ENCODE measurements around the gene MORN1.

Gene MORN1

DNA sequence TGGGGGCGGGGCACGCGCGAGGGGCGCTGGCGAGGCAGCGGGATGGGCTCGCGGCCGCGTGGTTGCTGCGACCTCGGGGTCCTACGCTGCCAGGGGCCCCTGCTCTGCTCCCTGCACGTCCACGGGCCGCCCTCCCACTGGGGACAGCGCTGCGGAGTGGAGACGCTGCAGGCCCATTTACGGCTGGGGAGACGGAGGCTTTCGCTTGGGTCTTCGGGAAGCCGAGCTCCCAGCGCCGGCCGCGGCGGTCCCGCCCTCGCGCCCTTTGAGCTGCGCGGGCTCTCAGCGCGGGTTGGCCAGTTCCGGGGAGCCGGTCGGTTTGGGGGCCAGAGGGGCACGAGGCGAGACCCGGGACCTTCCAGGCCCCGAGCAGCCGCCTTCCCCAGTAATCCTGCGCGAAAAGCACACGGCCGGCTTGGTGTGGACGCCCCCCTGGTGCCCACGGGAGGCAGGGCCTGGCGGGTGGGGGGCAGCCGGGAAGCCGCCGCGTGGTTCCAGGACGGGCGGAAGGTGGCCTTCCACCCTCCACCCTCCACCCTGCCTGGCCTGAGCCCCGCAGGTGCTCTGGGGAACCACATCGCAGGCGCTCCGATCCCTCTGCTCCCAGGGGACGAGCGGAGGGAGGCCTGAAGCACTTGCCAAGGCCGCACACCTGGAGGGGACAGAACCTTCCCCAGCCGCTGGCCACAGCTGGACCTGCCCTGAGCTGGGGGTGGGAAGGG is 21.6 kb upstream of the MORN1 start:
- Histone ChIP-seq H3K4me1 (ENCODE audit: control insufficient read depth, insufficient read depth, low read depth, low read length) (peaks cover 35% of the 10 kb centered on the region), H2AFZ (ENCODE audit: low read depth, low read length) (peak overlapping the region; percentile 73), H3K79me1 (replicated peaks; ENCODE audit: low read length, poor library complexity, severe bottlenecking) (peaks cover 22% of the 10 kb centered on the region), H2BK5ac (ENCODE audit: low read depth, low read length, poor library complexity, severe bottlenecking) (no peak overlapping the region), H3K4me2 (ENCODE audit: low read length, poor library complexity, severe bottlenecking) (peak overlapping the region; percentile 85), H4K8ac (ENCODE audit: low read length) (peak overlapping the region; percentile 95), H3K18ac (ENCODE audit: low read depth in 1 of 2, low read length in 2 of 2) (peak overlapping the region; percentile 50 to 98), H3K36me3 (ENCODE audit: control insufficient read depth in 1 of 2, insufficient read depth in 2 of 2, low read depth in 1 of 2, low read length in 2 of 2) (peaks cover 24 to 30% of the 10 kb centered on the region in 2 experiments), H2AK5ac (ENCODE audit: low read length, severe bottlenecking) (no peak overlapping the region), H3K4ac (ENCODE audit: low read depth in 1 of 2, low read length in 2 of 2) (peak overlapping the region; percentile 52 to 77), H2BK120ac (ENCODE audit: low read depth, low read length) (peak overlapping the region; percentile 56), H3K23ac (ENCODE audit: low read length in 2 of 2) (peak overlapping the region in 1 of 2 experiments; percentile 34), H3K9me3 (ENCODE audit: control insufficient read depth, low read length) (no peaks in the 10 kb centered on the region), H3K9ac (ENCODE audit: low read length) (peak overlapping the region; percentile 85), H4K91ac (ENCODE audit: low read length) (peak overlapping the region; percentile 75), H2BK12ac (ENCODE audit: low read length in 2 of 2) (peak overlapping the region in 1 of 2 experiments; percentile 49), H3K14ac (ENCODE audit: low read length in 2 of 2) (peak overlapping the region in 1 of 2 experiments; percentile 94), H3K4me3 (ENCODE audit: insufficient read depth in 1 of 2, low read depth in 1 of 2, low read length in 2 of 2) (peak overlapping the region; percentile 96 to 98), H3K27me3 (ENCODE audit: control insufficient read depth in 1 of 2, insufficient read depth in 1 of 2, low read length in 2 of 2) (peaks cover 1 to 29% of the 10 kb centered on the region in 2 experiments), H3K27ac (ENCODE audit: low read length, poor library complexity, severe bottlenecking) (no peak overlapping the region), H2BK15ac (ENCODE audit: low read depth, poor library complexity, severe bottlenecking) (peak overlapping the region; percentile 78)
- 6% methylated on average over 51 of the region's 66 CpGs for WGBS
- peak; percentile 61 for DNase-seq

GRCh38 chr1:2412395-2412772 is 21.0 kb upstream of the MORN1 start, which contains the start of gene PEX10:
Gene PEX10 (minus strand): TSS chr1:2412564. CDS start chr1:2412502, 62 bp downstream.
- Histone ChIP-seq H3K9me3 (ENCODE audit: control insufficient read depth, low read length) (no peaks in the 10 kb centered on the region), H3K79me1 (replicated peaks; ENCODE audit: low read length, poor library complexity, severe bottlenecking) (peaks cover 25% of the 10 kb centered on the region), H4K8ac (ENCODE audit: low read length) (peak within 1 kb of the TSS; percentile 95), H2BK15ac (ENCODE audit: low read depth, poor library complexity, severe bottlenecking) (peak within 1 kb of the TSS; percentile 78), H3K9ac (ENCODE audit: low read length) (peak within 1 kb of the TSS; percentile 95), H2AK5ac (ENCODE audit: low read length, severe bottlenecking) (peak within 1 kb of the TSS; percentile 27), H3K27me3 (ENCODE audit: control insufficient read depth in 1 of 2, insufficient read depth in 1 of 2, low read length in 2 of 2) (peaks cover 0 to 23% of the 10 kb centered on the region in 2 experiments), H2BK12ac (ENCODE audit: low read length in 2 of 2) (peak within 1 kb of the TSS in 1 of 2 experiments; percentile 61), H3K27ac (ENCODE audit: low read length, poor library complexity, severe bottlenecking) (no peak within 1 kb of the TSS), H3K23ac (ENCODE audit: low read length in 2 of 2) (peak within 1 kb of the TSS in 1 of 2 experiments; percentile 84), H4K91ac (ENCODE audit: low read length) (peak within 1 kb of the TSS; percentile 94), H2AFZ (ENCODE audit: low read depth, low read length) (peak within 1 kb of the TSS; percentile 86), H2BK120ac (ENCODE audit: low read depth, low read length) (peak within 1 kb of the TSS; percentile 56), H3K4me3 (ENCODE audit: insufficient read depth in 1 of 2, low read depth in 1 of 2, low read length in 2 of 2) (peak within 1 kb of the TSS; percentile 96 to 98), H3K4ac (ENCODE audit: low read depth in 1 of 2, low read length in 2 of 2) (peak within 1 kb of the TSS; percentile 88 to 97), H3K4me2 (ENCODE audit: low read length, poor library complexity, severe bottlenecking) (peak within 1 kb of the TSS; percentile 85), H3K18ac (ENCODE audit: low read depth in 1 of 2, low read length in 2 of 2) (peak within 1 kb of the TSS; percentile 73 to 98), H3K4me1 (ENCODE audit: control insufficient read depth, insufficient read depth, low read depth, low read length) (peaks cover 34% of the 10 kb centered on the region), H3K36me3 (ENCODE audit: control insufficient read depth in 1 of 2, insufficient read depth in 2 of 2, low read depth in 1 of 2, low read length in 2 of 2) (peaks cover 28 to 35% of the 10 kb centered on the region in 2 experiments), H3K14ac (ENCODE audit: low read length in 2 of 2) (peak within 1 kb of the TSS in 1 of 2 experiments; percentile 94), H2BK5ac (ENCODE audit: low read depth, low read length, poor library complexity, severe bottlenecking) (peak within 1 kb of the TSS; percentile 63)
- peak; percentile 93 for DNase-seq
- WGBS = under 1% methylated on average over 50 of the region's 55 CpGs

GRCh38 chr1:2411801-2412394 is 20.5 kb upstream of the MORN1 start:
- peak overlapping the region; percentile 73 to 91 for H3K18ac ChIP-seq (ENCODE audit: low read depth in 1 of 2, low read length in 2 of 2)
- H2BK5ac ChIP-seq (ENCODE audit: low read depth, low read length, poor library complexity, severe bottlenecking) = peak overlapping the region; percentile 63
- H3K14ac ChIP-seq (ENCODE audit: low read length in 2 of 2) = peak overlapping the region in 1 of 2 experiments; percentile 94
- peaks cover 0 to 18% of the 10 kb centered on the region in 2 experiments for H3K27me3 ChIP-seq (ENCODE audit: control insufficient read depth in 1 of 2, insufficient read depth in 1 of 2, low read length in 2 of 2)
- peak; percentile 26 for DNase-seq
- peak overlapping the region; percentile 88 to 97 for H3K4ac ChIP-seq (ENCODE audit: low read depth in 1 of 2, low read length in 2 of 2)
- H2BK12ac ChIP-seq (ENCODE audit: low read length in 2 of 2) = peak overlapping the region in 1 of 2 experiments; percentile 61
- peak overlapping the region; percentile 91 for H4K8ac ChIP-seq (ENCODE audit: low read length)
- H3K4me1 ChIP-seq (ENCODE audit: control insufficient read depth, insufficient read depth, low read depth, low read length) = peaks cover 35% of the 10 kb centered on the region
- no peaks in the 10 kb centered on the region for H3K9me3 ChIP-seq (ENCODE audit: control insufficient read depth, low read length)
- H2BK15ac ChIP-seq (ENCODE audit: low read depth, poor library complexity, severe bottlenecking) = peak overlapping the region; percentile 26
- H3K23ac ChIP-seq (ENCODE audit: low read length in 2 of 2) = peak overlapping the region in 1 of 2 experiments; percentile 84
- H3K36me3 ChIP-seq (ENCODE audit: control insufficient read depth in 1 of 2, insufficient read depth in 2 of 2, low read depth in 1 of 2, low read length in 2 of 2) = peaks cover 33 to 40% of the 10 kb centered on the region in 2 experiments
- 13% methylated on average over 35 of the region's 38 CpGs for WGBS
- H3K4me3 ChIP-seq (ENCODE audit: insufficient read depth in 1 of 2, low read depth in 1 of 2, low read length in 2 of 2) = peak overlapping the region; percentile 96 to 98
- peak overlapping the region; percentile 21 for H2BK120ac ChIP-seq (ENCODE audit: low read depth, low read length)
- H4K91ac ChIP-seq (ENCODE audit: low read length) = peak overlapping the region; percentile 94
- H3K27ac ChIP-seq (ENCODE audit: low read length, poor library complexity, severe bottlenecking) = no peak overlapping the region
- peak overlapping the region; percentile 86 for H2AFZ ChIP-seq (ENCODE audit: low read depth, low read length)
- peak overlapping the region; percentile 95 for H3K9ac ChIP-seq (ENCODE audit: low read length)
- H3K79me1 ChIP-seq (replicated peaks; ENCODE audit: low read length, poor library complexity, severe bottlenecking) = peaks cover 25% of the 10 kb centered on the region
- H3K4me2 ChIP-seq (ENCODE audit: low read length, poor library complexity, severe bottlenecking) = peak overlapping the region; percentile 76
- H2AK5ac ChIP-seq (ENCODE audit: low read length, severe bottlenecking) = peak overlapping the region; percentile 27

DNA sequence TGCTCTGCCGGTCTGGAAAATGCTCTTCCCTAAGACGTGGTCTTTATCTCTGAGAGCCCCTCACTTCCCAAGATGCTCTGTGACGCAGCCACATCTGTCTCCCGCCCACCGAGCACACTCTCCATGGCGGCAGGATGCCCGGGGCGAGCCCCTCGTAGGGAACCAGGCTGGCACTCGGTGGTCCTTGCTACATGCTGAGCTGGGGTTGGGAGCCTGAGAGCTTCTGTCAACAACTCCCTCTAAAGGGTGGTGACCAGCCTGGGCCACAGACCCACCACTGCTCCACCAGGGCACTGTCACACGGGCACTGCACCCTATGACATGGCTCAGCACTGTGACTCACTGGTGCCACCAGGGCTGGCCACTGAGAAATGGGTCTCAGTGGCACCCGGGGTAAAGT is 18.4 kb upstream of the MORN1 start:
- Histone ChIP-seq H3K9ac (ENCODE audit: low read length) (no peak overlapping the region), H2AFZ (ENCODE audit: low read depth, low read length) (no peak overlapping the region), H3K14ac (ENCODE audit: low read length in 2 of 2) (no peak overlapping the region), H3K4me2 (ENCODE audit: low read length, poor library complexity, severe bottlenecking) (no peak overlapping the region), H3K23ac (ENCODE audit: low read length in 2 of 2) (no peak overlapping the region), H3K18ac (ENCODE audit: low read depth in 1 of 2, low read length in 2 of 2) (no peak overlapping the region), H2BK15ac (ENCODE audit: low read depth, poor library complexity, severe bottlenecking) (no peak overlapping the region), H3K4me1 (ENCODE audit: control insufficient read depth, insufficient read depth, low read depth, low read length) (peaks cover 52% of the 10 kb centered on the region), H2BK5ac (ENCODE audit: low read depth, low read length, poor library complexity, severe bottlenecking) (no peak overlapping the region), H3K79me1 (replicated peaks; ENCODE audit: low read length, poor library complexity, severe bottlenecking) (peaks cover 30% of the 10 kb centered on the region), H3K9me3 (ENCODE audit: control insufficient read depth, low read length) (no peaks in the 10 kb centered on the region), H2BK12ac (ENCODE audit: low read length in 2 of 2) (no peak overlapping the region), H3K36me3 (ENCODE audit: control insufficient read depth in 1 of 2, insufficient read depth in 2 of 2, low read depth in 1 of 2, low read length in 2 of 2) (peaks cover 54% of the 10 kb centered on the region in 2 experiments), H4K91ac (ENCODE audit: low read length) (no peak overlapping the region), H3K27me3 (ENCODE audit: control insufficient read depth in 1 of 2, insufficient read depth in 1 of 2, low read length in 2 of 2) (no peaks in the 10 kb centered on the region), H2BK120ac (ENCODE audit: low read depth, low read length) (no peak overlapping the region), H3K4ac (ENCODE audit: low read depth in 1 of 2, low read length in 2 of 2) (no peak overlapping the region), H3K27ac (ENCODE audit: low read length, poor library complexity, severe bottlenecking) (no peak overlapping the region), H2AK5ac (ENCODE audit: low read length, severe bottlenecking) (no peak overlapping the region), H4K8ac (ENCODE audit: low read length) (no peak overlapping the region), H3K4me3 (ENCODE audit: insufficient read depth in 1 of 2, low read depth in 1 of 2, low read length in 2 of 2) (no peak overlapping the region)
- DNase-seq = no peak
- WGBS = 97% methylated on average over 12 of the region's 12 CpGs
